GM12864 (cell line): ENCODE results near the gene LGI4.

ENCODE experiments used
- DNase-seq: peaks from one replicate; pipeline ENCODE4 v3.0.0-alpha.2; 2011; ENCODE audit warnings: low read depth
- H3K4me3 ChIP-seq: 2 replicates; pipeline ENCODE4 v1.5.1; 2011; ENCODE audit warnings: mild to moderate bottlenecking, low read depth, low read length, control low read depth
- TF ChIP-seq, protein P1 (sequence below): IDR thresholded peaks from 2 replicates; pipeline ENCODE4 v1.5.1; 2011; ENCODE audit warnings: low read depth, mild to moderate bottlenecking, moderate library complexity, low read length, control low read depth, inconsistent platforms; ENCODE audit errors: missing control alignments

Gene LGI4

DNA sequence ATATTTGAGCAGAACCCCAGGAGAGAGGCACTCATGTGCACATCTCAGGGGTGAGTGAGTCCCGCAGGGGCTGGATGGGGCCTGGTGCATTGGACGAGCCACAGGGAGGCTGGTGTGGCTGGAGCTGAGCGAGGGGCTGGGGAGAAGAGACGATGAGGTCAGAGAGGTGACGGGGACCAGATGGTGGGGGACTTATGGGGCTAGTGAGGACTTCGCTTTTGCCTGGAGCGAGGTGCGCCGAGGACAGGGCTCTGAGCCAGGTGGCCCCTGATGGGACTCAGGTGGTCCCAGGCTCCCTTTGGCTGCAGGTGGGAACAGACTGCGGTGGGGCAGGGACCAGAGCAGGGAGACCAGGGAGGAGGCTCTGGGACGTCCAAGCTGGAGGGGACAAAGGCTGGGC, 26.1 kb downstream of the LGI4 start:
- DNase-seq = no peak
- TF ChIP-seq, protein P1, sequence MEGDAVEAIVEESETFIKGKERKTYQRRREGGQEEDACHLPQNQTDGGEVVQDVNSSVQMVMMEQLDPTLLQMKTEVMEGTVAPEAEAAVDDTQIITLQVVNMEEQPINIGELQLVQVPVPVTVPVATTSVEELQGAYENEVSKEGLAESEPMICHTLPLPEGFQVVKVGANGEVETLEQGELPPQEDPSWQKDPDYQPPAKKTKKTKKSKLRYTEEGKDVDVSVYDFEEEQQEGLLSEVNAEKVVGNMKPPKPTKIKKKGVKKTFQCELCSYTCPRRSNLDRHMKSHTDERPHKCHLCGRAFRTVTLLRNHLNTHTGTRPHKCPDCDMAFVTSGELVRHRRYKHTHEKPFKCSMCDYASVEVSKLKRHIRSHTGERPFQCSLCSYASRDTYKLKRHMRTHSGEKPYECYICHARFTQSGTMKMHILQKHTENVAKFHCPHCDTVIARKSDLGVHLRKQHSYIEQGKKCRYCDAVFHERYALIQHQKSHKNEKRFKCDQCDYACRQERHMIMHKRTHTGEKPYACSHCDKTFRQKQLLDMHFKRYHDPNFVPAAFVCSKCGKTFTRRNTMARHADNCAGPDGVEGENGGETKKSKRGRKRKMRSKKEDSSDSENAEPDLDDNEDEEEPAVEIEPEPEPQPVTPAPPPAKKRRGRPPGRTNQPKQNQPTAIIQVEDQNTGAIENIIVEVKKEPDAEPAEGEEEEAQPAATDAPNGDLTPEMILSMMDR = no peak
- no peak overlapping the region for H3K4me3 ChIP-seq

DNA sequence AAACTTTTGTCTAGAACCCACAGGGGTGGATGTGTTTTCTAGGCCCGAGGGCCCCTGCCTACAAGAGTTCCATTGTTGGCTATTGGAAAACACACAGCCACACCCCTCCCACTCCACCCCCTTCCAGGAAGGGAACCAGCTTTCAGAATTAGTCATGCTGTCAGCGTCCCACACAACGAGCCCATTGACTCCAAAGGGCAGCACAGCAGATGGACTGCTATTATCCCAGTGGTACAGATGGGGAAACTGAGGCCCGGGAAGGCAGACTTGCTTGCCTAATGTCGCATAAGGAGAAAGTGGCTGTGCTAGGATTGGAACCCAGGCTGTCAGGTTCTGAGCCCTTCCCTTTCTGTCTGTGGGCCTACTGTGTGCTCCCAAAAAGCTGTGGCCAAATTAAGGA, 27.3 kb downstream of the LGI4 start:
- DNase-seq = no peak
- TF ChIP-seq, protein P1 = no peak

DNA sequence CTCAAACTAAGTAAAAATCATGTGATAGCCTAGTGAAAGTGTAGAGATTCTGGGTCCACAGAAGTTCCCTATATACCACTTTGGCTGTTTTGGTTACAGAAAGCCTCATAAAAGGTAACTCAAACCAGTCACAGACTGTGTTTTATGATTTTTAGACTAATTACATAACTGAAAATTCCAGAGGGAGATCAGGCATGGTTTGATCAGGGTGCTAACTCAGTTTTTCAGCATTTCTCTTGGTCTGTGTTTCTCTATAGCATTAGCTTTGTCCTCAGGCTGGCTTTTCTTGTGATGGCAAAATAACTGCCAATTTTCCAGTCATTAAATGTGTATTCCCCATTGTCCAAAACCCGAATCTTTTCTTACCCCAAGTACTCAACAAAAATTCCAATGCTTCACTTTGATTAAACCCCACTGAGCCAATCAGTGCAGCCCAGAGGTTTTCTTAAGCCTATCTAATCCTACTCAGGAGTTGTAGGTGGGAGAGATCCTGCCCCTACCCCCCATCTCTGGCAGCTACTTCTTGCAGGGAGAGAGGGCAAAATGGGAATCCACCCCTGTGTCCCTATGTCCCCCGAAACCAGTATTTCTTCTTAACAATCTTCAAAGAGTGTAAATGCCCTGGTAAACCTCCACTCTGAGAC, 27.8 kb downstream of the LGI4 start:
- TF ChIP-seq, protein P1 = no peak
- H3K4me3 ChIP-seq = no peak overlapping the region

More for the DNA sequence above, 27.3 kb downstream of the LGI4 start:
- no peak overlapping the region for H3K4me3 ChIP-seq

DNA sequence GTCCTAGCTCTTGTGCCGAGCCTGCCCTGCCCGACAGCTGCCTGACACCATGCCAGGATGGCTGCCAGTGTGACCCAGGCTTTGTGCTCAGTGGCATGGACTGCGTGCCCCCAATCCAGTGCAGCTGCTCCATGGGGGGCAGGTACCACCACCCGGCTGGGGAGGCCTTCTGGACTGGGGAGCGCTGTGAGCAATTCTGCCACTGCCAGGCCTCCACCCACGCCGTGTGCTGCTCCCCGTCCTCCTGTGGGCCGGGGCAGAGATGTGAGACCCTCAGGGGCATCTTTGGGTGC, 28.6 kb downstream of the LGI4 start:
- DNase-seq = no peak
- TF ChIP-seq, protein P1 = no peak
- no peak overlapping the region for H3K4me3 ChIP-seq

More for the DNA sequence above, 27.8 kb downstream of the LGI4 start:
- DNase-seq = no peak

DNA sequence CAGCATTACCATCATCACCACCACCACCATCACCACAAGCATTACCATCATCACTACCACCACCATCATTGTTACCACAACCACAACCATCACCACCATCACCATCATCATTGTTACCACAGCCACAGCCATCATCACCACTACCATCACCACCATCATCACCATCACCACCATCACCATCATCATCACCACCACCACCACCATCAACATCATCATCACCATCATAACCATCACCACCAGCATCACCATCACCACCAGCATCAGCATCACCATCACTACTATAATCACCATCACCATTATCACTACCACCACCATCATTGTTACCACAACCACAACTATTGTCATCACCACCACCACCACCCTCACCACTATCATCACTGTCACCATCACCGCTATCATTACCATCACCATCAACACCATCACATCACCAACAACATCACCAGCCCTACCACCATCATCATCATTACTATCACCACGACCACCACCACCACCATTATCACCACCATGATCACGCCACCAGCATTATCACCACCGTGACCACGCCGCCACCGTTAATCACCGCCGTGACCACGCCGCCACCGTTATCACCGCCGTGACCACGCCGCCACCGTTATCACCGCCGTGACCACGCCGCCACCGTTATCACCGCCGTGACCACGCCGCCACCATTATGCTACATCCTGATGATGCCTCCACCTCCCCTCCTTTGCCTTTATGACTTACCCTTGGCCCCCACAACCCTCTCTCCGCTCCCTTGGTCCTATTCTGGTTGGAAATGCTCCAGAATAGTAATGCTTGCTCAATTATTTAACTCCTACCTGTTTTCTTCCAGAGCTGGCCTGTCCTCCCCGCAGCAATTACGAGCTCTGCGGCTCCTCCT, 29.2 kb downstream of the LGI4 start:
- no peak overlapping the region for H3K4me3 ChIP-seq
- TF ChIP-seq, protein P1 = no peak
- no peak for DNase-seq

DNA sequence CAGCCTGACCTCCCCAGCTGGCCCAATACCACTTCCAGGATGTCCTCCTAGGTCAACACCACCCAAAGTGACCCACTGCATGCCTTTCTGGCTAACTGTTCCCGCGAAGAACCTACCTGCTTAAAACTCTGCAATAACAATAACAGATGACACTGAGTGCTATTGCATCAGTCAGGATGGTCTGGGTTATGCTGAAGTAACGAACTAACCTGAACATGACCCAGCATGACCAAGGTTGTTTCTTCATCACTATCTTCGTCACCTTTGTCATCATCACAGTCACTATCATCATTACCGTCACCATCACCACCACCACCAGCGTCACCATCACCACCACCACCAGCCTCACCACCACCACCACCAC, 29.8 kb downstream of the LGI4 start:
- DNase-seq = no peak
- TF ChIP-seq, protein P1 = no peak
- H3K4me3 ChIP-seq = no peak overlapping the region
